Stimulated activated CD8-positive, alpha-beta memory T cell treated with anti-CD3 and anti-CD28 coated beads, Interleukin-12 subunit alpha, Interleukin-12 subunit beta, amount 100 ng/mL, for 4 hours (primary cell): ENCODE data around the gene SMPDL3B.
A peak's percentile ranks its signal among the peaks of the same experiment; 100 is the strongest.

Experiments
- DNase-seq: peaks from one replicate; pipeline ENCODE4 v3.0.0-alpha.2; 2020; ENCODE audit warnings: low read depth

SMPDL3B gene

DNA sequence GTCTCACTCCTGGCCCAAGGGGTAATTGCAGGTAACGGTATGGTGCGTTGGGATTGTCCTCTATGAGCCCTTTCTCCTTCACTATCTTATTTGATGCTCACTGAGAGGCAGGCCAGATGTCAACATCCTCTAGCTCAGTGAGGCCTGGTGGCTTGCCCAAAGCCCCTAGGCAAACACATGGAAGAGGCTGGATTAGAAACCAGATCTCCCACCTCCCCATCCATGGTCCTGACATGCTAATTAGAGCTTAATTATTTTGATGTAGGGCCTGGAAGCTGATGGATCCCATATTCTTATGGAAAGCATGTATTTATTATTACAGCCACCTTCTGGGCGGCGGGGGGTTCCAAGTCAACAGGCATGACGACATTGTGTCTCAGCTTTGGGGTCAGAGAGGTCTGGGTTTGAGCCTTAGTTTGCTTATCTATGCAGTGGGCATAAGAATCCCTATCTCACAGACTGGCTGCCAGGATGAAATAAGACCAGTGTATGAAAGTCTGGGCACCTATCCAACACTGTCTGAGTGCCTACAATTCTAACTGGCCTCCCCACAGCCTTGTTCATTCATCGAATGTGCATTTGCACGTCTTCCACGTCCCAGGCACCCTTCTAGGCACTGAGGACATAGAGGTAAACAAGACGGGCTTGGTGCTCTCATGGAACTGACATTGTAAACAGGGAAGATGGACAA lies 6.2 kb downstream of the SMPDL3B start:
- DNase-seq: no peak

DNA sequence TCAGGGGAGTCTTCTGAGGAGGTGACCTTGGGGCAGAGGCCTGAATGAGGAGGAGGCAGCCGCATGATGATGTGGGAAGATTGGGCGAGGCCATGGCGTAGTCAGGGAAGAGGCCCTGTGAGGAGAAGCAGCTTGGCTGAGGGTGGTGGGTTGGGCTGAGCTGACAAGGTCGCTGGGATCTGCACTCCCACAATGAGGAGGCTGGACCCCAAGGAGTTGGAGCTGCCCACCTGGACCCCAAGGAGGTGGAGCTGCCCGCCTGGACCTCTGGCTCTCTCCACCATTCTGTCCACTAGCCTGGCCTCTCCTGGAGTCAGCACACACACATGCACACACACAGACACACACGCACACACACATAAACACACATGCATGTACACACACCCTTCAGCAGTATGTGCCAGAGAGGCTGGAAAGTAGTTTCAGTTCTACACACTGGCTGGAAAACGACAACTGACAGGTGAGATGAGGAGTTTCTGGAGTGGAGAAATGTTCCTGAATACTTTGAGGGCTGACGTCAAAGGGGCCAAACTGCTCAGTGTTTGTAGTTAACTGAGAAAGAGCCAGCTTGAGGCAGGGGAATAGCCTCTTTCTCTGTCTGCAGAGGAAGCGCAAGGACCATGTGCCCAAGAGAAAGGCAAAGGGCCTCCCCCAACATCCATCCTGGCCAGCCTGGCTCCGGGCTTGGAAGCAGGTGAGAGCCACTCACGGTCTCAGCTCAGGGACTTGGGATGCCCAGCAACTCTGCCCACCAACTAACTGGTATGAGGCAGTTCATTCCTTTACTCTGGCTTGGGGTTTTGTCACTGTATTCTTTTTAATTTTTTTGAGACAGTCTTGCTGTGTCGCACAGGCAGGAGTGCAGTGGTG lies 7.1 kb downstream of the SMPDL3B start:
- DNase-seq: no peak

DNA sequence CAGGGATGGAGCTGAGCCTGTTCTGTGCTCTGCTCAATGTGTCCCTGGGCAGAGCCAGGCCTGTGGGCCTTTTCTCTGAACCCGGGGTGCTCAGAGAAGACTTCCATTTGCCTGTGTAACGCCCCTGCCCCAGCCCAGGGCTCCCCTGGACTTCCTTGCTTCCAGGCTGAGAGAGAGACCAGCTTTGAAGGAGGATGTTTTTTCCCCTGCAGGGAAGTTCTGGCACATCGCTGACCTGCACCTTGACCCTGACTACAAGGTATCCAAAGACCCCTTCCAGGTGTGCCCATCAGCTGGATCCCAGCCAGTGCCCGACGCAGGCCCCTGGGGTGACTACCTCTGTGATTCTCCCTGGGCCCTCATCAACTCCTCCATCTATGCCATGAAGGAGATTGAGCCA lies 10.2 kb downstream of the SMPDL3B start:
- no peak for DNase-seq

DNA sequence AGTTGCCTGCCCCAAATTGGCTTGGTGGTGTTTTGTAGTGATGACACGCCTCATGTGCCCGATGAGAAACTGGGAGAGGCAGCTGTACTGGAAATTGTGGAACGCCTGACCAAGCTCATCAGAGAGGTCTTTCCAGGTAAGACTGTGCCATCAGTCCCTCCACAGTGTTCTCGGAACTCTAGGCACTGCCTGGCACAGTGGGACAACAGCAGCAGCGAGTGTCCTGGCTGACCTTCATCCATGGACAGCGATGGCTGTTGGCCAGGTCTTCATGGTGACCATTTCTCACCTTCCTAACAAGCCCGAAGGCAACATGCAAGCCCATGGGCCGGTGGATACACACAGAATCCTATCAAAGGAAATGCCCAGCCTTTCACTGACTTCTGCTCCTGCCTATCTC lies 14.2 kb downstream of the SMPDL3B start:
- no peak for DNase-seq

DNA sequence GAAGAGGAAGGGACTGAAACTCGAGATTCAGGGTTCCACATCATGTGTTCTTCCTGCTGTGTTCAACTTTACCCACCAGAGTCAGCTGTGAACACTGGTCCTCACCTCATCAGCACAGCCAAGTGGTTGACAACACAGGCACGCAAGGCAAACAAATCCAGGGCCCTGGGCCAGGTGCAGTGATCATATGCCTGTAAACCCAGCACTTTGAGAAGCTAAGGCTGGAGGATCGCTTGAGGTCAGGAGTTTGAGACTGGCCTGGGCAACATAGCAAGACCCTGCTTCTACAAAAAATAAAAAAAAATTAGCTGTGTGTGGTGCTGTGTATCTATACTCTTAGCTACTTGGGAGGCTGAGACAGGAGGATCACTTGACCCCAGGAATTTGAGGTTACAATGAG lies 16.6 kb downstream of the SMPDL3B start:
- DNase-seq: no peak

DNA sequence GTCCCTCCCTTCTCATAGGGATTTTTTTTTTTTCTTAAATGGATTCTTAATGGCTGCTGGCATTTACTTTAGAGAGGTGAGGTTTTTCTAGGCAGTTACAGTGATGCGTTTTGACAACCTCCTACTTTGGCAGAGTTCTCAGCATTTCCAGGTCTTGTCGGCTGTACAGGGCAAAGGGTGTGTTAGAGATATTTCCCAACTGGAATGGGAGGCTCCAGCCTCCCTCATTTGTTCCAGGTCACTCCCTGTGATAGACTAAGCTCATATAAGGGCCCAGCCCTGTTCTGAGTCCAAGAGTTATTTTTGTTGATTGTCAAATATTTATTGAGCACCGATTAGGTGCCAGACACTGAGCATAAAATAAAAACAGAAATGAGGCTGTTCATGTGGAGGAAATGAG lies 17.3 kb downstream of the SMPDL3B start:
- no peak for DNase-seq

DNA sequence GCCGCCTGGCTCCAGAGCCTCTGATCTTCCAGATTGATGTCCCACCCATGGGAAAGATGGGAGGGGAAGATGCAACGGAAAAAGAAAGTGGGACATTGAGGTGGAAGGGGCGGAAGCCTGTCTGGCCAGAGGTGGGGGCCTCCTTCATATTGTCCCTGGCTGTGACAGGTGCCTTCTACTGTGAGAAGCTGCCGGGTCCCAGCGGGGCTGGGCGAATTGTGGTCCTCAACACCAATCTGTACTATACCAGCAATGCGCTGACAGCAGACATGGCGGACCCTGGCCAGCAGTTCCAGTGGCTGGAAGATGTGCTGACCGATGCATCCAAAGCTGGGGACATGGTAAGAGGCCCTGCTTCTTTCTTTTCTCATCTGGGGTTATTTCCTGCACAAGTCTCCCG lies 19.4 kb downstream of the SMPDL3B start:
- no peak for DNase-seq

DNA sequence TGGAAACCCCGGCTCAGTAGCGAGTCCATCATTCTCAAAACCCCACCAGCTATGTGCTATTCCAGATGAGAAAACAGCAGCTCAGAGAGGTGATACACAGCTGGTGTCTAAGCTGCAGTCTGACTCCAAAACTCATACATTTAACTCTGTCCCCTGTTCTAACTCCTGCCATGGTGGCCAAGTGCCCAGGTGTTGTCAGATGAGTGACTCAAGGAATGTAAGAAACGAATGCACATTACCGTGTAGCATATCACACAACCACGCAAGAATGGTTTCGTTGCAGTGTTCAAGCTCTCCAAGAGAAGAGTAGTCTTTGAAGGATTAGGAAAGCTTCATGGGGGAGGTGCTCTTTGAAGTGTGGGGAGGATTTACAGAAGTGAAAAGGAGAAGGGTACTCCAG lies 20.3 kb downstream of the SMPDL3B start:
- no peak for DNase-seq

DNA sequence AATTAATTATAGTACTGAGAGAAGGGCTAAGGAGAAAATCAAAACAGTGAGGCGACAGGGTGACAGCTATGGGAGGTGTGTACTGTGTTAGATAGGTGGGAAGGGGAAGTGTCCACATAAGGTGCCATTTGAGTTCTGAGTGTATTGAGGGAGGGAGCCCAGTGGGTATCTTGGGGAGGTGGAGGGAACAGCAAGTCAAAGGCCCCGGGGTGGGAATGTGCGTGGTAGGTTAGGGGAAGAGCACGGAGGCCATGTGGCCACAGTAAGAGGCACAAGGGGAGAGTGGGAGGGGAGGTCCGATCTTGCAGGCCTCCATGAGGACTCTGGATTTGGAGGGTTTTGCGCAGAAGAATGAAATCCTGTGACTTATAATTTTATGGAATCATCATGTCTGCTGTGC lies 22.0 kb downstream of the SMPDL3B start:
- no peak for DNase-seq

DNA sequence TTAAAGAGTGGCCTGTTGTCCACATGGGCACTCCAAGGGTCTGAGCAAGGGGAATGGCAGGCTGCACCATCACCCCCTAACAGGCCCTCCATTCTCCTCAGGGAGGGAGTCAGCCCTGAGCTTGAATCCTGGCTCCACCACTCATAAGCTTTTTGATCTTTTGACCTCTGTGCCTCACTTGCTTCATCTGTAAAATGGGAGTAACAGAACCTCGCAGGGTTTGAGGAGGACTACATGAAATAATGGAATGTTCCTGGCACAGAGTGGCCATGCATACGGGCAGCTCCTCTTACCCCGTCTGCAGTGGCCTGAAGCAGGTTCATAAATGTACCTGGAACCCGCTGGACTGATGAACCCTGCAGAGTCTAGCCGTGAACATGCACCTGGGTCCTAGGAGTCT lies 22.9 kb downstream of the SMPDL3B start:
- no peak for DNase-seq

DNA sequence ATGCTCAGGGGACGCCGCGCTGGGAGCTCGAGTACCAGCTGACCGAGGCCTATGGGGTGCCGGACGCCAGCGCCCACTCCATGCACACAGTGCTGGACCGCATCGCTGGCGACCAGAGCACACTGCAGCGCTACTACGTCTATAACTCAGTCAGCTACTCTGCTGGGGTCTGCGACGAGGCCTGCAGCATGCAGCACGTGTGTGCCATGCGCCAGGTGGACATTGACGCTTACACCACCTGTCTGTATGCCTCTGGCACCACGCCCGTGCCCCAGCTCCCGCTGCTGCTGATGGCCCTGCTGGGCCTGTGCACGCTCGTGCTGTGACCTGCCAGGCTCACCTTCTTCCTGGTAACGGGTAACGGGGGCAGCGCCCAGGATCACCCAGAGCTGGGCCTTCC lies 23.7 kb downstream of the SMPDL3B start:
- DNase-seq: no peak

DNA sequence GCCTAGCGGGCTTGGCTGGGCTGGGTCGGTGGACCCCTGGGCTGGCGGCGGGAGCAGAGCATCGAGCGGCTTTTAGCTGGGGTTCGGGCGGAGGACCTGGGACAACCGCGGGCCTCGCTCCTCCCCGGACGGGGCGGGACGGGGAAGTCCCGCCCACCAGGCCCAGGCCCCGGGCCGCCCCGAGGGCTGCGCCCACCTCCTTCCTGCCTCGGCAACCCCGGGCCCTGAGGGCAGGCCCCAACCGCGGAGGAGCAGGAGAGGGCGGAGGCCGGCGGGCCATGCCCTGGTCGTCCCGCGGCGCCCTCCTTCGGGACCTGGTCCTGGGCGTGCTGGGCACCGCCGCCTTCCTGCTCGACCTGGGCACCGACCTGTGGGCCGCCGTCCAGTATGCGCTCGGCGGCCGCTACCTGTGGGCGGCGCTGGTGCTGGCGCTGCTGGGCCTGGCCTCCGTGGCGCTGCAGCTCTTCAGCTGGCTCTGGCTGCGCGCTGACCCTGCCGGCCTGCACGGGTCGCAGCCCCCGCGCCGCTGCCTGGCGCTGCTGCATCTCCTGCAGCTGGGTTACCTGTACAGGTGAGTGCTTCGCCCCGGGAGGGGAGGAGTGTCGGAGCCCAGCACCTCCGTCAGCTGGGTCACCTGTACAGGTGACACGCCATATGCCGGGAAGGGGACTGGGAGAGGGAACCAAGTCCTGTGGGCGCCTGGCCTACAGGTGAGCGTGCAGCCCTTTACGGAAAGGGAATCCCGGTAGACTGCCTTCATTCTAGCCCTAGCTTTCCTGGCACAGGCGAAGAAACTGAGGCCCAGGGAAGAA lies 25.2 kb downstream of the SMPDL3B start, which contains the start of gene XKR8:
Gene XKR8, plus strand, starts transcription at position 182 of the 812 bp plus-strand sequence. Its CDS starts 97 bp downstream, at position 279.
- DNase-seq: peak; percentile 78

DNA sequence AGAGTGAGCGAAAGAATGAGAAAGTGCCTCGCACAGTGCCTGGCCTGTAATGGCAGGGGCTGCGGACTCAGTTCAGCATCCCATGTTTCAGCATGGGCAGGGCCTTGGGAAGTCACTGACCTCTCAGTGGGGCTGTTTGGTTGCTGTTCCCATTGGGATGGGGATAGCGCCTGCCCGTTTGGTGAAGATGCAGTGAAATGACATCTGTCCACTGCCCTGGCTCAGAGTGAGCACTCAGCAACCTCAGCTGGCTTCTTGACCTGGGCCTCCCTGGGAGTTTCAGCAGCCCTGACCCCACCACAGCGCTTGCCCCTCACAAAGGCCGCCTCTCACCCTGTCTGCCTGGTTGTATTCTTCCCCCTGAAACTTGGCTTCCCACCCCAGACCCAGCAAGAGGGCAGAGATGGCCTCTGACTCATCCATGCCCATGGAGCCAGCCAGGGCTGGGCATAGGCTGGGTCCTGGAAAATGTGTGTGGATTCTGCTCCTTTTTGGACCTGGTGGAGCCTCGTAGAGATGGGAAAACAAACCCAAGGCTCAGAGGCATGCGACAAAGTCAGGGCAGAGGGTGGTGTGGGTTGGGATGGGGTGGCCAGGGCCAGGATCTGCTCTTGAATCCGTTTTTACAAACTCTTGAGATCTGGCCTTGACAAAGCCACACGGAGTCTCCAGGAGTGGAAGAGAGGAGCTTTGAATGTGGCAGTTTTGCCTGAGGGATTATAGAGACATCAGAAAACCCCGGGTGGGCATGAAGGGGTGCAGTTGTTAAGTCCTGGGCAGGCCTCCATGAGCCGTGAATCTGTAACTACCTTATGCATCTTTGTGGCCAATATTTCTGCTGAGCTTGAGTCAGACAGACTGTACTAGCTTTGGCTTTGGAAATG lies 26.2 kb downstream of the SMPDL3B start:
- no peak for DNase-seq

DNA sequence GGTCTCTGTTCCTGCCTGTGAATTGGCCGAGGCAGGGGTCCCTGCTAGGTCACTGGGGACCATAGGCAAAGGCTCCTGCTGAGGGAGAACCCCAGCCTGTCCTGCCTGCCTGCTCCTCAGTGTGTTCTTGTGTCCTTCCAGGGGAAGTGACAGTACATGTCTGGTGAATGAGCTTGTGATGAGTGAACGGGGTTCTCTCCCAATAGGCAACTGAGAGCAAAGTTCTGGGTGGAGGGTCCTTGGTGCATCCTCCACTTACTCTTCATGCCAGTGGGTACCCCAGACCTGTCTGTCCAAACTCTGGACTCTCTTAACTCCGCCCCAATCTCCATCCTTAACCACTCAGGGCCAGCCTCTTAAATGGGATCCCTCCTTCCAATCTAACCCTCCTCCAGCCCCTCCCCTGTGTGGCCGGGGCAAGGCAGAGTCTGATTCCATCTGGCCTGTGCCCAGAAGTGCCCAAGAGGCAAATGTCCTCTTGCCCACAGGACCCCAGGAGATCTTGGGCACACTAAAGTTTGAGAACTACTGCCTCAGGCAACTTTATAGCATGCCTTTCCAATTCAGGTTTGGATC lies 26.9 kb downstream of the SMPDL3B start:
- no peak for DNase-seq

DNA sequence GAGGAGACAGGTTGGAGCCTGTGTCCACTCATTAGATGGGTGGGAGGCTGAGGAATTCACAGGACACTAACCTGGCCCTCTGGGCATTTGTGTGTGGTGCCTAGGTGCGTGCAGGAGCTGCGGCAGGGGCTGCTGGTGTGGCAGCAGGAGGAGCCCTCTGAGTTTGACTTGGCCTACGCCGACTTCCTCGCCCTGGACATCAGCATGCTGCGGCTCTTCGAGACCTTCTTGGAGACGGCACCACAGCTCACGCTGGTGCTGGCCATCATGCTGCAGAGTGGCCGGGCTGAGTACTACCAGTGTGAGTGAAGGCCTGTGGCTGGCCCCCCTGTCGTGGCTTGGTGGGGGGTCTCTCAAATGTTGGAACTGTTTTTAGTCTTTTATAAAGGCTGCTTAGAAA lies 28.6 kb downstream of the SMPDL3B start:
- no peak for DNase-seq

DNA sequence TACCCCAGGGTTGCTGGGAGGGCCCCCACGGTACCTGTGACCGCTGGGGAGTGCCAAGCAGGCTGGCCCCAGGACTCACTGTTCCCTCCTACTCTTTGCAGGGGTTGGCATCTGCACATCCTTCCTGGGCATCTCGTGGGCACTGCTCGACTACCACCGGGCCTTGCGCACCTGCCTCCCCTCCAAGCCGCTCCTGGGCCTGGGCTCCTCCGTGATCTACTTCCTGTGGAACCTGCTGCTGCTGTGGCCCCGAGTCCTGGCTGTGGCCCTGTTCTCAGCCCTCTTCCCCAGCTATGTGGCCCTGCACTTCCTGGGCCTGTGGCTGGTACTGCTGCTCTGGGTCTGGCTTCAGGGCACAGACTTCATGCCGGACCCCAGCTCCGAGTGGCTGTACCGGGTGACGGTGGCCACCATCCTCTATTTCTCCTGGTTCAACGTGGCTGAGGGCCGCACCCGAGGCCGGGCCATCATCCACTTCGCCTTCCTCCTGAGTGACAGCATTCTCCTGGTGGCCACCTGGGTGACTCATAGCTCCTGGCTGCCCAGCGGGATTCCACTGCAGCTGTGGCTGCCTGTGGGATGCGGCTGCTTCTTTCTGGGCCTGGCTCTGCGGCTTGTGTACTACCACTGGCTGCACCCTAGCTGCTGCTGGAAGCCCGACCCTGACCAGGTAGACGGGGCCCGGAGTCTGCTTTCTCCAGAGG lies 31.8 kb downstream of the SMPDL3B start:
- no peak for DNase-seq

DNA sequence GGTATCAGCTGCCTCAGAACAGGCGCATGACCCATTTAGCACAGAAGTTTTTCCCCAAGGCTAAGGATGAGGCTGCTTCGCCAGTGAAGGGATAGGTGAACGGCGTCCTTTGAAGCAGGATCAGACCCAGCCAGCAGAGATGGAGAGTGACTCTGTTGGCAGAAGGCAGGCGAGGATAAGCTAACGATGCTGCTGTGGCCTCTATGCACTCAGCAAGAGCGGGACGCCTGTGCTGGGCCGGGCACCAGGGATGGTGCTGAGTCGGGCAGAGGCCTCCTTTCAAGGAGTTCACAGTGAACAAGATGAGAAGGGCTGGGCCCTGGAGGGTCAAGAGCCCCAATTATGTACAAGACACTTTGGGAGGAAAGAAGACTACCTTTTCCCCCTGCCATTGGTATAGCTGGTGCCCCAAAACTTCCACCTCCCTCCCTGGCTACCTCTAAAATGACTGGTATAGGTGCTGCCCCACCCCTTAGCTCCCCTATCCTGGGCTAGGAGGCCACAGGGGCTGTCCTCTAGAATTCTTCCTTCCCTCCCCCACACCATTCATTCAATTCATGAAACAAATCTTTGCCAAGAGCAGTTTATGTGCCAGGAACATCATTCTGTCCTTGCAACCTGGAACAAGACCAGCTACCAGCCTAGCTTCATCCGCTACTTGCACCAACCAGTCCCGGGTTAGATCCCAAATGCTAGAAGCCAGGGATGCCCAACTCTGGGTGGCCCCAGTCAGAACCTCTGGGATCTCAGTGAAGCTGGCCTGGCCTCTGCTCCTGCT lies 32.5 kb downstream of the SMPDL3B start:
- DNase-seq: no peak

DNA sequence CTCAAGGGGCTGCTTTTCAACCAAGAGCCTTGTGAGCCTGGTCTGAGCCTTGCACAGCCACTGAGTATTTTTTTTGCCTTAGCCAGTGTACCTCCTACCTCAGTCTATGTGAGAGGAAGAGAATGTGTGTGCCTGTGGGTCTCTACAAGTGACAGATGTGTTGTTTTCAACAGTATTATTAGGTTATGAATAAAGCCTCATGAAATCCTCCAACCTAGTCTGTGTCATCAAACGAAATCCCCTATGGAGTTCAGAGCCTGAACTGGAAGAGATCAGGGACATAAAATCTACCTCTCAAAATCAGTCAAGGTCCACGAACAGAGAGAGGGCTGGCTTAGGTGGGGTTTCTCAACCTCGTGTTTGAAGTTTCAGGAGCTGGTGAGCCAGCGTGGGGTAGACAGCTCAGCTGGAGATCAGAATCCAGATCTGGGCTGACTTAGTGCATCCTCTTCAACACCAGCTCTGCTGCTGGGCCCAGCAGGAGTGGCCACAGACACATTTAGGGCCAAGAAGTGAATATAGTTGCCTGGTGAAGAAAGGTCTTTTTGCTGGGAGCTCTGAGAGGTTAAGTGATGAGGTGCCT lies 33.2 kb downstream of the SMPDL3B start:
- DNase-seq: no peak

DNA sequence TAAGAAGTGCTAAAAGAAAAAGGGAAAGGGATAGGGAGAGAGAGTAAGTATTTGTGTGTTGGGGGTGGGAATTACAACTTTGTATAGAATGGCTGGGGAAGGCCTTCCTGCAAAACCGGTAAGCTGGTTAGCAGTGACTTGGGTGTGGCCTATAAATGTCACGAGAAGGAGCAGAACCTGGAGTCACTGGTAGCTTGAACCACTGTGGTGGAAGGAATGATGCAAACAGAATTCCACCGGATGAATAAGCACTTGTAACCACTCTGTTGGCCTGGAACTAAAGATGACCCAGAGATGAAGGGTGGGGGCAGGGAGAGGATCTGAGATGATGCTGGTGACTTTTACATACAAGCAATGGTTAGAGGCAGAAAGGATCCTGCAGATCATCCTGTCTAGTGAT lies 33.9 kb downstream of the SMPDL3B start:
- no peak for DNase-seq
